ENCODE results near the gene LASP1NB.
"Not testable (repeated sequence)": the region's sequence is repeated elsewhere in the genome, so short reads cannot be mapped to it uniquely, and the experiment has no call there.

Gene LASP1NB

DNA sequence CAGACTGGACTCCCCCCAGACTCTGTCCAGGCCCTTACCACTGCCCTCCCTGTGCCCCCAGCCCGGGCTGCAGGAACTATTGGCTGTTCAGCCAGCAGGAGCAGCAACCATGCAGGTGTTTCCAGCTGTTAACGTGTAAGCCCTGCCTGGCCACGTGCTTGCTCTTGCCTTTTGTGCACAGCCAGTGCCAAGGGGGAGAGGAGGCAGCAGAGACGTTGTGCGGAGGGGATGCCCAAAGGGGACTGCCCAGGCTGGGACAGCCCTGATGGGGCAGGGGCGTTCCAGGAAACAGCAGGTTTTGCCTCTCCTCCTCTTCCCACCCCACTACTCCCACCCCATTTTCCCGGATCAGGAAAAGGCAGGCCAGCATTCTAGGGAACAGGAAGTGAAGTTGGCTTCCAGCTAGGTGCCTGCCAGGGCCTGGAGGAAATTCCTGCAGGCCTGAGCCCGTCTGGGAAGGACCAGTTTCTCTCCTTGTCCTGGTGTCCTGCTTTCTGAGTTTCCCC is 16.7 kb upstream of the LASP1NB start:
- no peak overlapping the region for H3K4me3 ChIP-seq (replicated peaks; ENCODE audit: insufficient read depth, low read length)
- no peak overlapping the region for H3K27ac ChIP-seq (replicated peaks)
- H3K27me3 ChIP-seq (ENCODE audit: insufficient read depth, poor library complexity, severe bottlenecking) = no peaks in the 10 kb centered on the region
- TF ChIP-seq CTCF (IDR thresholded peaks at IDR 0.05; ENCODE audit: insufficient read depth, low read length) = no peak
- no peak for TF ChIP-seq SPI1 (IDR thresholded peaks at IDR 0.05; ENCODE audit: borderline replicate concordance, low read depth)
- TF ChIP-seq GABPA (IDR thresholded peaks at IDR 0.05; ENCODE audit: low read depth) = no peak
- no peak for TF ChIP-seq POLR2AphosphoS5 (IDR thresholded peaks at IDR 0.05; ENCODE audit: low read depth)
- TF ChIP-seq, protein P1, sequence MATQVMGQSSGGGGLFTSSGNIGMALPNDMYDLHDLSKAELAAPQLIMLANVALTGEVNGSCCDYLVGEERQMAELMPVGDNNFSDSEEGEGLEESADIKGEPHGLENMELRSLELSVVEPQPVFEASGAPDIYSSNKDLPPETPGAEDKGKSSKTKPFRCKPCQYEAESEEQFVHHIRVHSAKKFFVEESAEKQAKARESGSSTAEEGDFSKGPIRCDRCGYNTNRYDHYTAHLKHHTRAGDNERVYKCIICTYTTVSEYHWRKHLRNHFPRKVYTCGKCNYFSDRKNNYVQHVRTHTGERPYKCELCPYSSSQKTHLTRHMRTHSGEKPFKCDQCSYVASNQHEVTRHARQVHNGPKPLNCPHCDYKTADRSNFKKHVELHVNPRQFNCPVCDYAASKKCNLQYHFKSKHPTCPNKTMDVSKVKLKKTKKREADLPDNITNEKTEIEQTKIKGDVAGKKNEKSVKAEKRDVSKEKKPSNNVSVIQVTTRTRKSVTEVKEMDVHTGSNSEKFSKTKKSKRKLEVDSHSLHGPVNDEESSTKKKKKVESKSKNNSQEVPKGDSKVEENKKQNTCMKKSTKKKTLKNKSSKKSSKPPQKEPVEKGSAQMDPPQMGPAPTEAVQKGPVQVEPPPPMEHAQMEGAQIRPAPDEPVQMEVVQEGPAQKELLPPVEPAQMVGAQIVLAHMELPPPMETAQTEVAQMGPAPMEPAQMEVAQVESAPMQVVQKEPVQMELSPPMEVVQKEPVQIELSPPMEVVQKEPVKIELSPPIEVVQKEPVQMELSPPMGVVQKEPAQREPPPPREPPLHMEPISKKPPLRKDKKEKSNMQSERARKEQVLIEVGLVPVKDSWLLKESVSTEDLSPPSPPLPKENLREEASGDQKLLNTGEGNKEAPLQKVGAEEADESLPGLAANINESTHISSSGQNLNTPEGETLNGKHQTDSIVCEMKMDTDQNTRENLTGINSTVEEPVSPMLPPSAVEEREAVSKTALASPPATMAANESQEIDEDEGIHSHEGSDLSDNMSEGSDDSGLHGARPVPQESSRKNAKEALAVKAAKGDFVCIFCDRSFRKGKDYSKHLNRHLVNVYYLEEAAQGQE (IDR thresholded peaks at IDR 0.05; ENCODE audit: insufficient replicate concordance, low read depth) = no peak
- no peak for DNase-seq (ENCODE audit: low read depth in 1 of 2, low spot score in 1 of 2)

DNA sequence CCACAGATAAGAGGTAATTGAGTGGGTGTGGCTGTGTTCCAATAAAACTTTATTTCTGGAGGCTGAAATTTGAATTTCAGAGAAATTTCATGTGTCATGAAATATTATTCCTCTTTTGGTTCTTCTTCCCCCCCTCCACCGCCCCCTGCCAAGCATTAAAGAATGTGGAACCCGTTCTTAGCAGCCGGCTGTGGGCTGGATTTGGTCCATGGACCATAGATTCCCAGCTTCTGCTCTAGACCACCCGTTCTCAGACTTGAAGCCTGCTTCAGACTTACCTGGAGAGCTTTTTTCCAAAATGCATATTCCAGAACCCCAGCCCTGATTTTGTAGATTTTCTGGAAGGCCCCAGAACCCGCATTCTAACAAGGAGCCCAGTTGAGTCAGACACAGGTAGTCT is 15.1 kb upstream of the LASP1NB start:
- no peak for DNase-seq (ENCODE audit: low read depth in 1 of 2, low spot score in 1 of 2)
- Histone ChIP-seq H3K27me3 (ENCODE audit: insufficient read depth, poor library complexity, severe bottlenecking) (no peaks in the 10 kb centered on the region), H3K4me3 (replicated peaks; ENCODE audit: insufficient read depth, low read length) (no peak overlapping the region), H3K27ac (replicated peaks) (no peak overlapping the region)
- no peak for TF ChIP-seq CTCF (IDR thresholded peaks at IDR 0.05; ENCODE audit: insufficient read depth, low read length)
- TF ChIP-seq GABPA (IDR thresholded peaks at IDR 0.05; ENCODE audit: low read depth) = no peak
- TF ChIP-seq, protein P1 (IDR thresholded peaks at IDR 0.05; ENCODE audit: insufficient replicate concordance, low read depth) = no peak
- no peak for TF ChIP-seq SPI1 (IDR thresholded peaks at IDR 0.05; ENCODE audit: borderline replicate concordance, low read depth)
- no peak for TF ChIP-seq POLR2AphosphoS5 (IDR thresholded peaks at IDR 0.05; ENCODE audit: low read depth)

- no peak for TF ChIP-seq CTCF (IDR thresholded peaks at IDR 0.05; ENCODE audit: insufficient read depth, low read length)
- no peak for TF ChIP-seq POLR2AphosphoS5 (IDR thresholded peaks at IDR 0.05; ENCODE audit: low read depth)
- TF ChIP-seq GABPA (IDR thresholded peaks at IDR 0.05; ENCODE audit: low read depth) = no peak
- TF ChIP-seq, protein P1 (IDR thresholded peaks at IDR 0.05; ENCODE audit: insufficient replicate concordance, low read depth) = no peak
- no peak for TF ChIP-seq SPI1 (IDR thresholded peaks at IDR 0.05; ENCODE audit: borderline replicate concordance, low read depth)
- Histone ChIP-seq H3K27ac (replicated peaks) (no peak overlapping the region), H3K4me3 (replicated peaks; ENCODE audit: insufficient read depth, low read length) (no peak overlapping the region), H3K27me3 (ENCODE audit: insufficient read depth, poor library complexity, severe bottlenecking) (no peaks in the 10 kb centered on the region)
- DNase-seq (ENCODE audit: low read depth in 1 of 2, low spot score in 1 of 2) = no peak
These were observed 14.2 kb upstream of the LASP1NB start for GRCh38 chr17:38911081-38911730.

DNA sequence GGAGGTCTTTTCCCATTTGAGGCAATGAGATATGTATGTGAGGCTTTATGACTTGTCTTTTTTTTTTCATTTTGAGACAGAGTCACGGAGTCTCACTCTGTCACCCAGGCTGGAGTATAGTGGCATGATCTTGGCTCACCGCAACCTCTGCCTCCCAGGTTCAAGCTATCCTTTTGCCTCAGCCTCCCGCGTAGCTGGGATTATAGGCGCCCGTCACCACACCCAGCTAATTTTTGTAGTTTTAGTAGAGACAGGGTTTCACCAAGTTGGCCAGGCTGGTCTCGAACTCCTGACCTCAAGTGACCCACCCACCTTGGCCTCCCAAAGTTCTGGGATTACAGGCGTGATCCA is 13.7 kb upstream of the LASP1NB start:
- not testable (repeated sequence) for DNase-seq (ENCODE audit: low read depth in 1 of 2, low spot score in 1 of 2); H3K27ac ChIP-seq (replicated peaks); H3K4me3 ChIP-seq (replicated peaks; ENCODE audit: insufficient read depth, low read length); H3K27me3 ChIP-seq (ENCODE audit: insufficient read depth, poor library complexity, severe bottlenecking)

Data from HL-60 (cell line).